ENCODE data around the gene SCPEP1.

Gene SCPEP1

DNA sequence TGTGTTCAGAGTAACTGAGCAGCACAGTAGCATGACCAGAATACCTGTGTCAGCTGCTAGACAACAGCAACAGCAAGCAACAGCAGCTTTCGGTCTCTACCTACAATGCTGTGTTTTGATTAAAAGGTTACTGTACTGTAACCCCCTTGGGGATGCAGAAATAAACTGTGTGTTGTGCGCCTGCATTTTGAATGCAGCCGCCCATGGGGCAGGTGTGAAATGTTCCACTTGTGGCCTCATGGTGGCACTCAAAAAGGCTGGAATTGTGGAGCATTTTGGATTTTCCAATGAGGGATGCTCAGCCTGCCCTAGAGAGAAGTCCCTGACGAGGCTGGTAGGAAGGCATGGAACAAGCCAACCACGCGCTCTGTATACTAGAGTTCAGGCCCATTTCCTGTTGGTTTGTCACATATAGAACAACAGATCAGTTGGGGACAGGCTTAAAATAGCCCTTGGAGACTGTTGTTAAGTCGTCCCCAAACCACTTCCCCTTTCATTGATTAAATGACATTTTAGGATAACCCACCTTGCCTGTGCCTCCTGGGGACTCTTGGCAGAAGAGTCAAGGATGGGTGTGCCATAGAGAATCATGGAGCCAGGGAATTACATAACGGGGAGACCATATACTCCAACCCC lies 27.1 kb downstream of the SCPEP1 start:
- DNase-seq = no peak

DNA sequence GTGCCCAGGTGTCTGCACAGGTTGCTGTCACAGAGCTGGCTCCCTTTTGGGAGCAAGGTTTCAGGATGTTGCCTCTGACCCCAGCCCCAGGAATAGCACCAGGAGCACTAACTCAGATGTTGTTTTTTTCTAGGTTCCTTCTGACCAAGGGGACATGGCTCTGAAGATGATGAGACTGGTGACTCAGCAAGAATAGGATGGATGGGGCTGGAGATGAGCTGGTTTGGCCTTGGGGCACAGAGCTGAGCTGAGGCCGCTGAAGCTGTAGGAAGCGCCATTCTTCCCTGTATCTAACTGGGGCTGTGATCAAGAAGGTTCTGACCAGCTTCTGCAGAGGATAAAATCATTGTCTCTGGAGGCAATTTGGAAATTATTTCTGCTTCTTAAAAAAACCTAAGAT lies 28.1 kb downstream of the SCPEP1 start:
- no peak for DNase-seq

DNA sequence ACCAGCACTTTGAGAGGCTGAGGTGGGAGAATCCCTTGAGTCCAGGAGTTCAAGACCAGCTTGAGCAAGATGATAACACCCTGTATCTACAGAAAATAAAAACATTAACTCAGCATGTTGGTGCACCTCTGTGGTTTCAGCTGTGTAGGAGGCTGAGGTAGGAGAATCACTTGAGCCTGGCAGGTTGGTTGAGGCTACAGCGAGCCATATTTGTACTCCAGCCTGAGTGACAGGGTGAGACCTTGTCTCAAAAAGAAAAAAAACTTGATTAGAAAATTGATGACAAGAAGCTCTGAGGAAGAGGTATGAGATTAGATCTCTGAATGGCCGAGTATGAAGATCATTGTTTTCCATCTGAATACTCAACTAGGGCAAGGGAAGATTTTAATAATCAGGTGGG lies 31.0 kb downstream of the SCPEP1 start:
- no peak for DNase-seq

DNA sequence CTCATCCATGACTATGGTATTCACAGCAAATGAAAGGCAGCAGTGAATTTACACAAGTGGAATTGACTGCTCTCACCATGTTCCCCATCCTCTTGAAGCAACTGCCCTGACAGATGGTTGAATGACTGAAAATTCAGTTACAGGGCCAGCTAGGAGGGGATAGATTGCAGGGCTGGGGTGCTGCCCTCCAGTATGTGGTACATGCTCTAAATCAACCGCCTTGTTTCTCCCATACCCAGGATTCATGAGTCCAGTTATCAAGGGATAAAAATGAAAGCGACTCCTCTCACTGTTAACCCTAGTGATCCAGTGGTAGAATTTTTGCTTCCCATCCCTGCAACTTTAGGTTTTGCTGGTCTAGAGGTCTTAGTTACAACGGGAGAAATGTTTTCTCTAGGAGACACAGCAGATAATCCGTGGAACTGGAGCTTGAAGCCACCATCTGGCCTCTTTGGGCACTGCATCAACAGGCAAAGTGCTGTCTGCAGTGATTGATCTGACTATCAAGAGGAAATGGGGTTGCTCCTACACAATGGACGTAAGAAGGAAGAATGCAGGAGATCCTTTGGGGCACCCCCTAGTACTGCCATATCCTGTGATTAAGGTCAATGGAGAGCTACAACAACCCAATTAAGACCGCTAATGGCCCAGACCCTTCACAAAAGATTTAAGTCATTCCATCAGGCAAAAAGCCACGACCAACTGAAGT lies 32.0 kb downstream of the SCPEP1 start:
- peak; percentile 80 for DNase-seq

DNA sequence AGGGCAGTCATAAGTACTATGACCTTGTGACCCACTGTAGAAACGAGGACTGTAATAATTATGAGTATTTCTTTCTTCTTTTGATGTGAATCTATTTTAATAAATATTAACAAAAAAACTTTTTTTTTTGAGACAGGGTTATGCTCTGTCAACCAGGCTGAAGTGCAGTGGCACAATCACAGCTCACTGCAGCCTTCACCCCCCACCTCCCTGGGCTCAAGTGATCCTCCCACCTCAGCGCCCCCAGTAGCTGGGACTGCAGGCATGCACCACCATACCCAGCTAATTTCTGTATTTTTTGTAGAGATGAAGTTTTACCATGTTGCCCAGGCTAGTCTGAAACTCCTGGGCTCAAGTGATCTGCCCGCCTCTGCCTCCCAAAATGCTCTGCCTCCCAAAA lies 32.6 kb downstream of the SCPEP1 start:
- DNase-seq = no peak

DNA sequence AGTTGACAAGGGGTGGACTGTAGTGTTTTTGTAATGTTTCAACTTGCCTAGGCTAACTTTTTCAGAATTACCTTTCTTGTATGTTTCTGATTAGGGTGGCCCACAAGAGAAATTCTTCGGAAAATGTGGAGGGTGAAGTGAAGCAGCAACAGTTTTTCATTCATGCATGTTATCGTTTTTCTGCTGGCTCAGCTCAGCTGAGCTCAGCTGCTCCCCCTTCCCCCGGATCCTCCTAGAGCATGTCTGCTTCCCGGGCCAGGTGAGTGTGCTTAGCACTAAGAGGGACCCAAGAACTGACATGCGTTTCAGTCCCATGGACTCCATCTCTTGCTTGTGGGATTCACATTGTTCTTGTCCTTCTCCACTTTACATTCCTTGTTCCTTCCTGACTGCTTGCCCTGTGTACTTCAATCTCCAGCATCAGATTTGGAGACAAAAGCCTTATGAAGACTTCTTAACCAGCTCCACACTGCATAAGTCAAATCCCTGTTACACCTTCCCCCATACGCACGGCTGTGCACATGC lies 33.6 kb downstream of the SCPEP1 start:
- DNase-seq = peak; percentile 51

DNA sequence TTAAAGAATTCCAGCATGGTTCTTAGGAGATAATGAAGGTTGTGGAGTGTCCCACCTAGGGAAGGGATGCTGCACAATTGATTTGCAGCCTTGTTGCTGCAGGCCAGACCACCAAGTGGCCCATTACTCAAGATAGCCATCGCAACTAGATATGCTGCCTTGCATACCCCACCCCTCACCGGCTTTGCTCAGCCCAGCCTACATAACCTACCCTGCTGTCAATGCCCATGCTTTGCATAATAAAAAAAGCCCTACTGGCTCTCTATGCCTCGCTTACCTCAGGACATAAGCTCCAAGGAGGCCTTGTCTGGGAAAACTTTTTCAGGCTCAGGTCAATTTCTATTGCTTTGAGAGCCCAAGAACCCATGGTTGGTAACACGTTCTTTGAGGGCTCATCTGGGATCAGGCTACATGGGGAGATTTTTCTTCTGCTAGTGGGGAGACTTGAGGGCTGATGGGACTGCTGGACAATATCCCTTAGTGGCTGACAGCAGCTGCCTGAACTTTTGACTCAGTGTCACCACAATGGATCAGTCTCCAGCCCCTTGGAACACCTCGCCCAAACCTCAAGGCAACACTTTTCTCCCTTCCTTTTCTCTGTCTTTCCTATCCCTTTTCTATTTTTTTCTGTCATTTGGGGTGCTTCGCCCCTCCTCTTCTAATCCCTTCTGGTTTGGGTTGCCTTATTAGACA lies 38.3 kb downstream of the SCPEP1 start:
- DNase-seq = no peak

DNA sequence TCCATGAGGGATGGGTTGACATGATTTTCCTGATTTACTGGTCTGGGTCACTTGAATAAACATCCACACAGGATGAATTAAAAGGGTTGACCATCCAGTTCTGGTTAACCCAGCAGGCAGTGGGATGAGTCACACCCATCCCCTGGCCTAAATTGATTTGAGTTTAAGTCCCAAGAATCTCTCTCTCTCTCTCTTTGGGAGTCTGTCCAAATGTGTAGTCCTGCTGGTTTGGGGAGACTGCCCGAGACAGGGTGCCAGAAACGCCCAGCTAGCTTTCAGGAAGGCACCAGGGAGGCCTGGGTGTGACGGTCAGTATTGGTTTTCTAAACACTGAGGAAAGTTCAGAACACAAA lies 38.8 kb downstream of the SCPEP1 start:
- no peak for DNase-seq

DNA sequence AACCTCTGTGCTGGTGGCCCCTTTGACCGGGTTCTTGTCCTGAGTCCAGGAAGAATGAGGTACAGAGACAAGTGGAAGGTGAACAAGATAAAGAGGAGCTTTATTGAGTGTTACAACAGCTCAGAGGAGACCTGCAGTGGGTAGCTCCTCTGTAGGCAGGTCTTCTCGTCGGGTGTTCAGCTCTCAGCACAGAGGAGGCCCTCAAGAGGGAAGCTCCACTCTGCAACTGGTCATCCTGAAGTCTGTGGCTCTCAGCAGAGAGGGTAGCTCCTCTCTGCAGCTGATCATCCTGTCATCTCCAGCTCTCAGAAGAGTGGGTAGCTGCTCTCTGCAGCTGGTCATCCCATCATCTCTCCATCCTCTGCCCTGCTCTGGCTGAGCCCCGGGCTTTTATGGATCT lies 39.7 kb downstream of the SCPEP1 start:
- no peak for DNase-seq

DNA sequence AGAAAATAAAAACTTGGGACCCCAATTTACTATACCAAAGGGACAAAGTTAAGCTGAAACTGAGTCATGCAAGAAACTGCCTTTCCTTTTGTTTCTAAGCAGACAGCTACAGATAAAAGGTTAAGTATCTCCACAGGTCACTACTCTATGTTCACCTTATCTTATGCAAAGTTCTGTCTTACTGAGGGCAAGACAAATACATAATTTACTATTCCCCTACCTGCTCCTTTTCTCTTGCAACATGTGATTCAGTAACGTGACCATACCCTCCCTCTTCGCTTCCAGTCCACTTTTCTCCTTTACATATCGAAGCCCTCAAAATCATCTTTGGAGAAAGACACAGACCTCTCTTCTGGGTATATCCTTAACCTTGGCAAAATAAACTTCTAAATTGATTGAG lies 42.3 kb downstream of the SCPEP1 start:
- no peak for DNase-seq

DNA sequence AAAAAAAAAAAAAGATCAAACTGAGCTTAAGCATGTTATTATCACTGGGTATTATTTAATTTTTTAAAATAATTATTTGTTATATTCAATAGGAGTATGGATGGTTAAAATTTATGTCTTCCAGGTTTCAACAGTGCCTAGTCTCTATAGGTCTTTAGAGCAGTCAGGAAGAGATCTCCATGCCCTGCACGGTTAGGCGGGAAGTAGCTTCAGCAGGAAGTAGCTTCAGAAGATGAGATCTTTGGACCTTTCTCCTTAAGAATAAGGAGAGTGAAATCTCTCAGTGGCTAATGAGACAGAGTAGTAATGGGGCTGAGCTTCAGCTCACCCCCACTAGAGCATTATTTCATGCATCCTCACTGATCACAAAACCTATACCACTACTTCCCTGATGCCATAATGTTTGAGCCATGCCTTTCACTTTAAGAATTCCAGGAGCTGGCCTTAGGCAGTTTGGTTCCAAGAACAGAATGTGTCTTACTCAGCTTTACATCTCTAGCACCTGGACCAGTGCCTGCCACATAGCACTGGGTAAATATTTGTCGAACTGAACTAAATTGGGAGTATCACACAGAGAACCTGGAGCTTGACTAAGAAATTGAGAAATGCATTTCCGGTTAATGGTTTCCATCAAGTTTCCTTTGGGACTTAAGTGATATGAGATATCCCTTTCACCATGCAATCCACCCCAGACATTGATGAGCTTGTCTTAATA lies 43.5 kb downstream of the SCPEP1 start:
- DNase-seq = no peak

DNA sequence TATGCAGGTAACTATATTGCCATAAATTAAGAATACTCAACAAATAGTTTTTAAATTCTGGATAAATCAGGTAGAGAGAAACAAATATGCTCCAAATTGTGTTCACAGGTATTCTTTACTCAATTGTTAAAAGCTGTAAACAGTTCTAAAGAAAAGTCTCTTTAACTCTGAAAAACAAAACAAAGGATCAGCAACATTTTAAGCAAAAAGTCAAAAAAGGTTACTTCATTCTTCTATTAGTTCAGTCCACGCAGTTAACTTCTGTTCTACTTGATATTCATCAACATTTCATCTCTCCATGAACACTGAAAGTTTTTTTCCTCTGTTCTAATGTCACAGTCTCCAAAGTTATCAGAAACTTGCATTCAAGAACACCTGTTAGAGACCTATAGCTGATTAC lies 47.9 kb downstream of the SCPEP1 start:
- no peak for DNase-seq

DNA sequence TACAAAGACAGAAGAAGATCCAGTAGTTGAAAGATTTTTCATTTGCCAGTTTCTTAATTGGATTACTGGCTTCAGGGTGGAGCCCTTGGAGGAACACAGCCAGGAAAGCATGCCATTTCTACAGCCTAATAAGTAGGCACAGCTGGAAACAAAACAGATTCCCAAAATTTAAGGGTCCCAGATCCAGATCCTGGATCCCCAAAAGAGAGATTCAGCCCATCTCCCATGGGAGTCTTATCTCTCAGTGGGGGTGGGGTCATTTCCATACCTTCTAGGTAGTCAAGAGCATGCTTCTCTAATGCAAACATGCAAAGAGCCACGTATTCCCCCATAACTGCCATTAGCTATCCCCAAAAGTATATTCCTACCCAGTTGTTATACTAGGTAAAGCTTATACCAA lies 49.9 kb downstream of the SCPEP1 start:
- DNase-seq = no peak

DNA sequence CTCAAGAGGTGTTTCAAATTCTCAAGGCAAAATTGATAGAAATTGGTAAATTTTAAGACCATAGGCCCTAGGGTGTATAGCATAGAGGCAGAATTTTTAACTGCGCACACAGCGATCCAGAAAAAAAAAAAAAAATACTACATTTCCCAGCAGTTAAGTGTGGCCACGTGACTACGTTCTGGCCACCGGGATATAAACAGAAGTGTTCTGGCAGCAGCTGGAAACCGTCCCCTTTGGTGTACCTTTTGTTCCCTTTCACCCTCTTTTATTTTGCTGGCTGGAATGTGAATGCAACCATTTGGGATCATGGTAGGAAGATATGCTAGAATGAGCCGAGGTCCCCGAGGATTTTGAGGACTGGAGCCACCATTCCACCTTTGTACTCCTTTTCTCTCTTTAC lies 54.4 kb downstream of the SCPEP1 start:
- no peak for DNase-seq

DNA sequence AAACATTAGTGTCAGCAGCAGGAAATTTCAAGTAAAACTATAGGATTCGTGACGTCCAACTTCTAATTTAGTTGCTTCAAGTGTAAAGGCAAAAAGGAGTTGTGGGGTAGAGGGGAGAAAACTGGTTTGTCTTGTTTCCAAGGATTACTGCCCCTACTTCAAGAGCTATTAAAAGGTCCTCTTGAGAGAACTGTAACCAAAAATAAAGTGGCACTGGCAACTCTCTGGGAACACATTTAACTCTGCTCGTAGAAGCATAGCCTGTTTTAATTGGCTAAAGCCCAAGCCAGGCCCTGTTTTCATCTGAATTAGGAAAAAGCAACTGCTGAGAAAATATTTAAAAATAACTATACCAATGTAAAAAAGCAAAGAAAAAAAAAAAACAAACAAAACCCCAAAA lies 55.4 kb downstream of the SCPEP1 start:
- DNase-seq = no peak

DNA sequence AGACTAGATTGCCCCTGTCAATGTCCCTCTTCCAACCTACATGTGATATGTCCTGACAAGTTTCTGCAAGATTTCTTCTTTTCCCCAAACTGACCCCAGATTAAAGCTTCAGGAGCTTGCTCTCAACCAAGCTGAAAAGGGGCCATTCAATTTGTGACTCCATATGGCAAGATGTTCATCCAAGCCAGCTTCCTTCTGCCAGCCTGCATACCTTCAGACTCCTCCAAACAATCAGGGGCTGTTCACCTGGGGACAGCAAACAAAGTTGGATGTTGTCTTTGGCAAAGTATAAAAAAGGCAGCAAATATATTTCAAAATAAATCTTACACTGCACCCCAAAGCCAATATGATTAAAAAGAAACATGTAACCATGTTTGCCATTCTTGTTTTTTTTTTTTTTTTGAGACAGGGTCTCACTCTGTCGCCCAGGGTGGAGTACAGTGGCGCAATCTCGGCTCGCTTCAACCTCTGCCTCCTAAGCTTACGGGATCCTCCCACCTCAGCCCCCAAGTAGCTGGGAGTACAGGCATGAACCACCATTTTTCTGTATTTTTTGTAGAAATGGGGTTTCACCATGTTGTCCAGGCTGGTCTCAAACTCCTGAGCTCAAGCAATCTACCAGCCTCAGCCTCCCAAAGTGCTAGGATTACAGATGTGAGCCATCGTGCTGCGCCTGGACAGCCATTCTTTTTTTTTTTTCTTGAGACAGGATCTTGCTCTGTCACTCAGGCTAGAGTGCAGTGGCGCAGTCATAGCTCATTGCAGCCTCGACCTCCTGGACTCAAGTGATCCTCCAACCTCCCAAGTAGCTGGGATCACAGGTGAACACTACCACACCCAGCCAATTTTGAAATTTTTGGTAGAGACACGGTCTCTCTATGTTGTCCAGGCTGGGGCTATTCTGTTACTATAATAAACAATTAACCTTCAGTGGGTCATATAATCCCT lies 57.1 kb downstream of the SCPEP1 start:
- no peak for DNase-seq

DNA sequence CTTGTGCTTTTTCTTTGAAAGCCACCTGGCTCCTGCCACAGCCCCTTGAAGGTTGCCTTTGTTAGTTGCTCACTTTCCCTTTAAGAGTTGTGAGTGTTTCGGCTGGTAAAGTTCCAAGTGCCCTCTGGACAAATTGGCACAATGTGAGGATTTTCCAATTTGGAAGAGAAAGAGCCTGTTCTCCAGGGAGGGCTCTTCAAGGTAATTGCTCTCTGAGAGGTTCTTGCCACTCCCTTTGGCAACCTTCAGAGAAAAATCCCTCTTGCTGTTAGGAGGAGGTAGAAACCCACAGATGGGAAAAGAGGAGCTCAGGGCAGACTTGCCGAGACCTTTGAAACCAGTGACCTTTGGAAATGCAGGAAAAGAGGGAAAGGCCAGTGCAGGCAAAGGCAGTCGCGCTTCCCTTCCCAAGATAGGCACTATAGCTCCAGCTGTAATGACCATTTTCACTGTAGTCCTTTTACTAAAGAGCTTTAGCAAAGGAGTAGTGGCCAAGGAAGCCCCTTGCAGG lies 58.1 kb downstream of the SCPEP1 start:
- no peak for DNase-seq

DNA sequence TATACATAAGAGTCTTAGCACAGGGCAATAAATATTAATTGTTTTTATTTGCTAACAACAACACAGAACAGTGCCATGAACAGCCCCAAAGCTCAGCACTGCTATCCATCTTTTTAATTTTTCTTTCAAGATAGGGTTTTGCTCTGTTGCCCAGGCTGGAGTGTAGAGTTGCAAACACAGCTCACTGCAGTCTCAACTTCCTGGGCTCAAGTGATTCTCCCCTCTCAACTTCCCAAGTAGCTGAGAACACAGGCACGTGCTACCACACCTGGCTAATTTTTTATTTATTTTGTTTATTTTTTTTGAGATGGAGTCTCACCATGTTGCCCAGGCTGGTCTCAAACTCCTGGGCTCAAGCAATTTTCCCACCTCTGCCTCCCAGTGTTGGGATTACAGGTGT lies 59.5 kb downstream of the SCPEP1 start:
- DNase-seq = no peak

DNA sequence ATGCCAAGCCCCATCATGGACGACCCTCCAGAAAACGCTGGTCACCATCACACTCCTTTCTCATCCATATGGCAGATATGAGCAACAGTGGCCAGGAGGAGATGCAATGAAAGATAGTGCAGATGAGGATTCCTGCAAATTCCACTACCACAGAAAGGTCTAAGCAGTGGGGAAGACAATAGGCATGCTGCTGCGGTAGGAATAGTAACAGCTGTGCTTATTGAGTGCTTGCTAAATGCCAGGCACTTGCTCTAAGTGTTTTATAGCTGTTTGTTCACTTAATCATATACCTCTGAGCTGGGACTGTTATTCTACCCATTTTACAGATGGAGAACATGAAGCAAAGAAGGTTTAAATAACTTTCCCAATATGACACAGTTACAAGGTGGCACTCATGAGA lies 60.6 kb downstream of the SCPEP1 start:
- no peak for DNase-seq

DNA sequence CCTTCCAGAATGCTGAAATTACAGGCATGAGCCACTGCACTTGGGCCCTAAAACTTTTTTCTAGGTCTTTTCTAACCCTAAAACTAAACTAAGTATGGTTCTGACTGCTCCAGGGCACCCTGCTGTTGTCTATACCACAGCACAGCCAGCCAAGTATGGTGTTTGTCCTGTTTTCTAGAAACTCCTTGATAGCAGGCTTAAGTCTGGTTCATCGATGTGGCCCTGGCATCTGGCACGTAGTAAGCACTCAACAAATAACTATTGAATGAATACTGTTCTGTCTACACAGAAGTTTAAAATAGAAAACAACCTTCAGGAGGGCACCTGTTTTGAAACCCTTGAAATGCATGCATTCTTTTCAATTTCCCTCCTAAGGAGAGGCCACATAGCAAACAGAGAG lies 62.6 kb downstream of the SCPEP1 start:
- no peak for DNase-seq

DNA sequence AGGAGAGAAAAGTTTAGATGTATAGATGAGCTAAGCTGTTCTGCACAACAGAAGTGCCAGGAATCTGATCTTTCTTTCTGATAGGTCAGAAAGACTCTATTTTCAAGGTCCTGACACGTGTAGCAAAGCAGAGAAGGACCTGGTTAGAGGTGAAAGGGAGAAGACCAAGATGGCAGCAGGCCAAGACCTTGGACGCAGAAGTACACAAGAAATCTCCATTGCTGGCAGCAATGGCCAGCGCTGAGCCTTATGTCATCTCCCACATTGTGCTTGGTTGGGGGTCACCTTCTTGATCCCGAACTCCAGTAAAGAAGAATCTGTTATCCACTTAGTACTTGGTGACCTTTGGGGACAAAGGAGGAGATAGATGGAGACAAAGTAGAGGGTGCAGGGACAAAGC lies 65.3 kb downstream of the SCPEP1 start:
- no peak for DNase-seq

Data from retina (tissue), 1 donor.